HCT116 (cell line): Measurements from ENCODE around the gene MBD5. TPM values are rescaled to one million over a fixed set of nuclear protein-coding genes. Genes with fewer than 3 reads are reported as not detected.

Experiments
- ATAC-seq: fragments of 200-7000 bp; cut with Tn5 transposase; 2 replicates; pipeline ENCODE4 v1.9.1; 2020; ENCODE audit warnings: mild to moderate bottlenecking, moderate library complexity
- BruUV-seq: library from RNA; stranded (reverse); fragments of 400-500 nt; replicated peaks from 2 replicates; lab custom pipeline; 2021; lab: Mats Ljungman, UMichigan
- CTCF ChIA-PET: fragments of 300-600 bp; sonication (Branson Sonifier 250); formaldehyde crosslinking; loops from one replicate; lab custom pipeline; 2021; ENCODE audit warnings: antibody characterized with exemption; lab: Charles Lee
- POLR2A ChIA-PET: fragments of 300-600, 350-600 bp; sonication (Branson Sonifier 250); formaldehyde crosslinking; loops from one replicate; lab custom pipeline; 2021; ENCODE audit warnings: antibody characterized with exemption; lab: Charles Lee
- RAD21 ChIA-PET, 2 experiments: fragments of 300-600 bp; sonication (Branson Sonifier 250); formaldehyde crosslinking; loops; one replicate each; lab custom pipeline; 2023; ENCODE audit warnings: low total read pairs in 2 of 2; ENCODE audit not compliant: uncharacterized antibody in 2 of 2, unreplicated experiment in 2 of 2, low non-redundant PET in 1 of 2; lab: Charles Lee
- DNase-seq: peaks from one replicate; pipeline ENCODE4 v3.0.0-alpha.2; 2010; ENCODE audit warnings: low read depth, low spot score
- H2AFZ ChIP-seq: fragments of 200-600 bp; shearing (Covaris generic), sonication (generic); 2 replicates; pipeline ENCODE4 v1.6.1; 2017; ENCODE audit warnings: low read depth, mixed run types, mixed read lengths, antibody characterized with exemption, low read length; ENCODE audit not compliant: poor library complexity, severe bottlenecking
- H3K27ac ChIP-seq: 2 replicates; pipeline ENCODE4 v1.5.1; 2012; ENCODE audit warnings: low read depth, low read length
- H3K27me3 ChIP-seq: fragments of 200-600 bp; sonication (generic); 2 replicates; pipeline ENCODE4 v1.6.1; 2016; ENCODE audit warnings: mixed run types, low read length, mixed read lengths; ENCODE audit not compliant: insufficient read depth
- H3K36me3 ChIP-seq, 2 experiments: fragments of 200-500 bp in 1 of 2; fragments of 200-600 bp in 1 of 2; sonication (Bioruptor generic) in 1 of 2; sonication (generic) in 1 of 2; 2 replicates each; pipeline versions ENCODE4 v1.5.1 to v1.6.1; 2014 to 2016; ENCODE audit warnings: low read length in 2 of 2, inconsistent platforms in 1 of 2, mixed read lengths in 1 of 2, mixed run types in 1 of 2; ENCODE audit not compliant: insufficient read depth in 2 of 2, control insufficient read depth in 1 of 2
- H3K4me1 ChIP-seq, 2 experiments: fragments of 200-600 bp in 1 of 2; sonication (generic) in 1 of 2; 2 replicates each; pipeline versions ENCODE4 v1.5.1 to v1.6.1; 2012 to 2017; ENCODE audit warnings: low read length in 2 of 2, inconsistent platforms in 1 of 2, mild to moderate bottlenecking in 1 of 2, mixed read lengths in 1 of 2, mixed run types in 1 of 2, moderate library complexity in 1 of 2; ENCODE audit not compliant: insufficient read depth in 2 of 2, control insufficient read depth in 1 of 2
- H3K4me2 ChIP-seq: fragments of 200-600 bp; sonication (generic); 2 replicates; pipeline ENCODE4 v1.6.1; 2017; ENCODE audit warnings: mixed run types, low read length, mixed read lengths
- H3K4me3 ChIP-seq, 2 experiments: fragments of 200-600 bp in 1 of 2; sonication (generic) in 1 of 2; replicated peaks in 1 of 2; 2 replicates each; pipeline ENCODE4 v1.5.1; 2011 to 2016; ENCODE audit warnings: low read length in 2 of 2, control low read depth in 1 of 2, low read depth in 1 of 2, mild to moderate bottlenecking in 1 of 2, mixed read lengths in 1 of 2, mixed run types in 1 of 2
- H3K79me2 ChIP-seq: fragments of 200-600 bp; sonication (generic); 2 replicates; pipeline ENCODE4 v1.6.1; 2017; ENCODE audit warnings: mild to moderate bottlenecking, mixed run types, low read length, moderate library complexity, mixed read lengths; ENCODE audit not compliant: insufficient read depth
- H3K9ac ChIP-seq: fragments of 200-600 bp; sonication (generic); 2 replicates; pipeline ENCODE4 v1.6.1; 2016; ENCODE audit warnings: low read length, mixed read lengths
- H3K9me2 ChIP-seq: fragments of 200-600 bp; sonication (generic), shearing (Covaris generic); 2 replicates; pipeline ENCODE4 v1.6.1; 2017; ENCODE audit warnings: mixed run types, mild to moderate bottlenecking, moderate library complexity; ENCODE audit not compliant: insufficient read depth
- H3K9me3 ChIP-seq, 2 experiments: fragments of 200-500 bp in 1 of 2; fragments of 200-600 bp in 1 of 2; sonication (Bioruptor generic) in 1 of 2; sonication (generic) in 1 of 2; 2 replicates each; pipeline ENCODE4 v1.6.1; 2014 to 2017; ENCODE audit warnings: low read length in 2 of 2, mixed read lengths in 2 of 2, inconsistent platforms in 1 of 2, low read depth in 1 of 2, mild to moderate bottlenecking in 1 of 2, mixed run types in 1 of 2, moderate library complexity in 1 of 2; ENCODE audit not compliant: control insufficient read depth in 1 of 2, insufficient read depth in 1 of 2
- H4K20me1 ChIP-seq: fragments of 200-600 bp; sonication (generic), shearing (Covaris generic); 2 replicates; pipeline ENCODE4 v1.6.1; 2017; ENCODE audit warnings: mixed run types, mild to moderate bottlenecking, moderate library complexity; ENCODE audit not compliant: insufficient read depth
- CEBPB ChIP-seq: IDR thresholded peaks from 2 replicates; pipeline ENCODE4 v1.6.1; 2012; ENCODE audit warnings: low read depth
- FOSL1 ChIP-seq: IDR thresholded peaks from 2 replicates; pipeline ENCODE4 v1.6.1; 2012; ENCODE audit warnings: low read depth
- JUND ChIP-seq: IDR thresholded peaks from 2 replicates; pipeline ENCODE4 v1.6.1; 2012
- POLR2A ChIP-seq: IDR thresholded peaks from 2 replicates; pipeline ENCODE4 v1.7.0; 2011; ENCODE audit warnings: borderline replicate concordance; ENCODE audit not compliant: insufficient read depth, insufficient read length; ENCODE audit errors: extremely low read depth
- RAD21 ChIP-seq: IDR thresholded peaks from 2 replicates; pipeline ENCODE4 v1.6.1; 2012; ENCODE audit warnings: low read depth, mild to moderate bottlenecking
- REST ChIP-seq: IDR thresholded peaks from 2 replicates; pipeline ENCODE4 v1.6.1; 2012; ENCODE audit warnings: low read depth
- SRF ChIP-seq: IDR thresholded peaks from 2 replicates; pipeline ENCODE4 v1.6.1; 2012; ENCODE audit warnings: low read depth
- TCF7L2 ChIP-seq: IDR thresholded peaks from 2 replicates; pipeline ENCODE4 v1.7.0; 2011; ENCODE audit warnings: borderline replicate concordance, inconsistent platforms; ENCODE audit not compliant: insufficient read depth, insufficient read length; ENCODE audit errors: extremely low read depth
- YY1 ChIP-seq: IDR thresholded peaks from 2 replicates; pipeline ENCODE4 v1.6.1; 2011; ENCODE audit warnings: low read length, low read depth, moderate library complexity, mild to moderate bottlenecking; ENCODE audit not compliant: insufficient replicate concordance; ENCODE audit errors: extremely low read depth
- ZNF274 ChIP-seq: fragments of 200-500 bp; sonication (Bioruptor generic); IDR thresholded peaks from 2 replicates; pipeline ENCODE4 v1.6.1; 2014; ENCODE audit warnings: mild to moderate bottlenecking, low read depth, low read length, inconsistent platforms
- intact Hi-C: fragments of 100-400 bp; cut with micrococcal nuclease; formaldehyde crosslinking; loops from 2 replicates; pipeline ENCODE4 v1.10.0; 2022
- total RNA-seq: library from RNA; stranded (reverse); gene quantifications from one replicate; pipeline ENCODE4 v1.2.1, GENCODE V29; 2021; ENCODE audit not compliant: unreplicated experiment
- TF ChIP-seq, protein P1 (sequence below): IDR thresholded peaks from 2 replicates; pipeline ENCODE4 v1.6.1; 2012

The MBD5 gene
- total RNA-seq, 1 experiment from 2014 or later, result 20.5 TPM

GRCh38 chr2:148049284-148049683, 28.4 kb downstream of the MBD5 start:
- Histone ChIP-seq H3K4me2 (no peak overlapping the region), H3K9ac (no peak overlapping the region), H3K9me2 (no peaks in the 10 kb centered on the region), H3K9me3 (no peaks in the 10 kb centered on the region), H3K4me1 (no peaks in the 10 kb centered on the region), H3K27me3 (no peaks in the 10 kb centered on the region), H4K20me1 (no peaks in the 10 kb centered on the region), H3K36me3 (no peaks in the 10 kb centered on the region), H2AFZ (no peak overlapping the region), H3K27ac (no peak overlapping the region), H3K4me3 (no peak overlapping the region), H3K79me2 (no peaks in the 10 kb centered on the region; the same call in 1 of the 2 replicates)
- RAD21 ChIA-PET, result no interaction called here
- intact Hi-C loops, result no loop called here
- no TSS peak for BruUV-seq
- no peak for ATAC-seq
- no peak for DNase-seq
- CTCF ChIA-PET, result no interaction called here
- POLR2A ChIA-PET, result no interaction called here
- TF ChIP-seq REST (no peak), JUND (no peak), YY1 (no peak), SRF (no peak), RAD21 (no peak), TCF7L2 (no peak), POLR2A (no peak), CEBPB (no peak), FOSL1 (no peak), ZNF274 (no peak)
- TF ChIP-seq, protein P1, sequence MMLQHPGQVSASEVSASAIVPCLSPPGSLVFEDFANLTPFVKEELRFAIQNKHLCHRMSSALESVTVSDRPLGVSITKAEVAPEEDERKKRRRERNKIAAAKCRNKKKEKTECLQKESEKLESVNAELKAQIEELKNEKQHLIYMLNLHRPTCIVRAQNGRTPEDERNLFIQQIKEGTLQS, result no peak
- TF ChIP-seq, all 23 proteins: peak for 0
